ENCODE measurements around the gene ANO9. TPM values are rescaled to one million over a fixed set of nuclear protein-coding genes. Genes with fewer than 3 reads are reported as not detected.

Gene ANO9
- total and polyA plus RNA-seq, 12 donors = 0.07 to 2.9 (median 0.97) TPM; not detected in 5

GRCh38 chr11:405954-406795 is 35.6 kb downstream of the ANO9 start:
- H3K27me3 ChIP-seq = no peaks in the 10 kb centered on the region
- intact Hi-C loops (cut with DNase I) = no loop called here
- no peaks in the 10 kb centered on the region for H3K9me3 ChIP-seq (replicated peaks in 1 of 3)
- H3K27ac ChIP-seq = peak overlapping the region in 2 of 5 donors; percentile 38 to 75
- peaks cover 0 to 9% of the 10 kb centered on the region in 2 donors for H3K4me1 ChIP-seq (replicated peaks in 1 of 2)
- peak overlapping the region in 2 of 4 donors; percentile 2 to 72 for H3K4me3 ChIP-seq
- WGBS, 4 donors = 67 to 90% (median 74%) methylated on average over 18 to 47 of the region's 47 CpGs
- DNase-seq = peak in 1 of 7 donors; percentile 24
- H3K36me3 ChIP-seq (replicated peaks in 1 of 2) = no peaks in the 10 kb centered on the region
- TF ChIP-seq CTCF (IDR thresholded peaks at IDR 0.05) (no peak), POLR2A (IDR thresholded peaks at IDR 0.05) (no peak)

GRCh38 chr11:405323-405953 is 36.4 kb downstream of the ANO9 start:
- peak in 1 of 7 donors; percentile 33 for DNase-seq
- no peaks in the 10 kb centered on the region for H3K9me3 ChIP-seq (replicated peaks in 1 of 3)
- H3K4me1 ChIP-seq (replicated peaks in 1 of 2) = peaks cover 0 to 9% of the 10 kb centered on the region in 2 donors
- no peak overlapping the region for H3K27ac ChIP-seq
- TF ChIP-seq POLR2A (IDR thresholded peaks at IDR 0.05) (no peak), CTCF (IDR thresholded peaks at IDR 0.05) (no peak)
- intact Hi-C loops (cut with DNase I) = no loop called here
- H3K27me3 ChIP-seq = peaks cover under 1% of the 10 kb centered on the region
- no peak overlapping the region for H3K4me3 ChIP-seq
- H3K36me3 ChIP-seq (replicated peaks in 1 of 2) = no peaks in the 10 kb centered on the region
- 79 to 88% (median 84%) methylated on average over 14 to 17 of the region's 17 CpGs for WGBS, 4 donors

GRCh38 chr11:404551-405264 is 37.1 kb downstream of the ANO9 start:
- Histone ChIP-seq H3K27ac (no peak overlapping the region), H3K27me3 (peaks cover 5% of the 10 kb centered on the region), H3K4me1 (replicated peaks in 1 of 2) (peaks cover 0 to 9% of the 10 kb centered on the region in 2 donors), H3K4me3 (no peak overlapping the region), H3K36me3 (replicated peaks in 1 of 2) (no peaks in the 10 kb centered on the region), H3K9me3 (replicated peaks in 1 of 3) (no peaks in the 10 kb centered on the region)
- WGBS, 4 donors = 89 to 95% (median 92%) methylated on average over 13 to 14 of the region's 14 CpGs
- intact Hi-C loops (cut with DNase I) = no loop called here
- TF ChIP-seq POLR2A (IDR thresholded peaks at IDR 0.05) (no peak), CTCF (IDR thresholded peaks at IDR 0.05) (no peak)
- DNase-seq = no peak
